ENCODE data around the gene CDH11. TPM values are rescaled to one million over a fixed set of nuclear protein-coding genes. Genes with fewer than 3 reads are reported as not detected.

The CDH11 gene
- total RNA-seq, 1 donor from 2014 or later, result 31.7 TPM

- Mint-ChIP-seq H3K4me1 (peaks cover 28% of the 10 kb centered on the region), H3K9me3 (peaks cover 2% of the 10 kb centered on the region), H3K27ac (ENCODE audit: unreplicated experiment) (no peak overlapping the region), H3K27me3 (ENCODE audit: low read depth) (peaks cover 29% of the 10 kb centered on the region), H3K36me3 (ENCODE audit: low read depth) (peaks cover 3% of the 10 kb centered on the region), H3K4me3 (no peak overlapping the region)
- no peak for TF ChIP-seq CTCF (conservative IDR thresholded peaks at IDR 0.05)
- peak; percentile 22 for DNase-seq (ENCODE audit: low read depth, low spot score)
These were observed 50.9 kb downstream of the CDH11 start for GRCh38 chr16:65070831-65071432.

GRCh38 chr16:65069766-65070165 lies 52.1 kb downstream of the CDH11 start:
- Mint-ChIP-seq H3K4me1 (peaks cover 28% of the 10 kb centered on the region), H3K9me3 (peaks cover 2% of the 10 kb centered on the region), H3K4me3 (no peak overlapping the region), H3K36me3 (ENCODE audit: low read depth) (peaks cover 3% of the 10 kb centered on the region), H3K27me3 (ENCODE audit: low read depth) (peaks cover 35% of the 10 kb centered on the region), H3K27ac (ENCODE audit: unreplicated experiment) (no peak overlapping the region)
- DNase-seq (ENCODE audit: low read depth, low spot score), result no peak
- no peak for TF ChIP-seq CTCF (conservative IDR thresholded peaks at IDR 0.05)

DNA sequence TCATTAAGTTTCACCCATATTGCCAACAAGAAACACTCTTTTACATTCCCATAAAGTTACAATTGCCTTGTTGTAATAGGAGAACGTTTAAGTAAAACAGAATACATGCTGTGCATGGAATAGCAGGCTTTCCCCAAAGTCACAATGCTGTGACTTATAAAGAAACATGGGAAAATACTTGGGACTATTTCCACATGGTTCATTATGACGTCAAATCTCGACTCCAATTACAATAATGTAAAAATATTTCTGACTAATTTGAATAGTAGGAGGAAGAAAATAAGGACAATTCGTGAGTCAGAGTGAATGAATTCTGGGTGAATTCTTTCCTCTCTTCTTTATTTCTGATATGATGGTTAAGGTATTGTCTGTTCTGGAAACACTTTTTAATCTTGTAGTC lies 52.8 kb downstream of the CDH11 start:
- Mint-ChIP-seq H3K4me3 (no peak overlapping the region), H3K27me3 (ENCODE audit: low read depth) (peaks cover 36% of the 10 kb centered on the region), H3K27ac (ENCODE audit: unreplicated experiment) (no peak overlapping the region), H3K4me1 (peaks cover 28% of the 10 kb centered on the region), H3K9me3 (peaks cover 2% of the 10 kb centered on the region), H3K36me3 (ENCODE audit: low read depth) (peaks cover 3% of the 10 kb centered on the region)
- no peak for DNase-seq (ENCODE audit: low read depth, low spot score)
- no peak for TF ChIP-seq CTCF (conservative IDR thresholded peaks at IDR 0.05)

DNA sequence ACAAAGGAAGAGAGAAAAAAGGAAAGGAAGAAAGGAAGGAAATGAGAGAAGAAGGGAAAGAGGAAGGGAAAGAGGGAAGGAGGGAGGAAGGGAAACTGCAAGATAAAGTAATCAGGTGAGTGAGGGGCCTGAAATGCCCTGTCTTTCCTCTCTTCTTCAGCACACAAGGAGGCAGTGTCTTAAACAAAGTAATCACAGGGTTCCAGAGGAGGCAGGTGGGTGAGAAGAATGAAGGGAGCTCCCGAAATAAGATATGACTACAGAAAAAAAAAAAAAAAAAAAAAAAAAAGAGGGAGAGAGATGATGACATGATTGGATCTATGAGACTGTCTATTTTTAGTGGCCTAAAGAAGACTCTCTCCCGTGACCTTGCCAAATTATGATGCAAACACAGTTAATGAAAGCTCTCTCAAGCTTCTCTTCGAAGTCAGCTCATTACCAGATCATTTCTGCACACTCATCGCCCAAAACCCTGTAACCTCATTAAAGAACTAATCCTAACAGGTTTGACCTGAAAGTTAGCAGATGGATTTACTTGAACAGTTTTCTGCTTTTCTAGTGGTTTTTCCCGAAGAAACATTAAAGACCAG lies 53.6 kb downstream of the CDH11 start:
- DNase-seq (ENCODE audit: low read depth, low spot score), result no peak
- no peak overlapping the region for H3K4me3 Mint-ChIP-seq
- peaks cover 28% of the 10 kb centered on the region for H3K4me1 Mint-ChIP-seq
- H3K36me3 Mint-ChIP-seq (ENCODE audit: low read depth), result peaks cover 3% of the 10 kb centered on the region
- H3K9me3 Mint-ChIP-seq, result peaks cover 2% of the 10 kb centered on the region
- peaks cover 36% of the 10 kb centered on the region for H3K27me3 Mint-ChIP-seq (ENCODE audit: low read depth)
- no peak for TF ChIP-seq CTCF (conservative IDR thresholded peaks at IDR 0.05)
- no peak overlapping the region for H3K27ac Mint-ChIP-seq (ENCODE audit: unreplicated experiment)

DNA sequence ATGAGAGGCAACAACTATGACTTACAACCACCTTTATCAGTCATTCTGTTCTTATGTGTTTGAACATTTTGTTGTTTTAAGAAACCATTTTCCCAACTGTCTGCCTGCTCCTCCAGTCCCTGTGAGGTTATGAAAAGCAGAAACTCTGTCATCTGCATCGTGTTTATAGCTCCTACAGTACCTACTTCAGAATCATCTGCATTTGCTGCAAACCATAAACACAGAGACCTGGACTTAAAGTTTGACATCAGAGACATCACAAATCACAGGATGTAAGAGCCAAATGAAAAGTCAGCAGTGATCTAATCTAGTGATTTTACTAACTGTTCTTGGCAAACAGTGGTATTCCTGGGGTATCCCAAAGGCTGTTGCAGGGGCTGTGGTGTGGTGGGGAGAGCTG lies 55.2 kb downstream of the CDH11 start:
- Mint-ChIP-seq H3K27me3 (ENCODE audit: low read depth) (peaks cover 48% of the 10 kb centered on the region), H3K9me3 (peaks cover 2% of the 10 kb centered on the region), H3K36me3 (ENCODE audit: low read depth) (peaks cover 3% of the 10 kb centered on the region), H3K27ac (ENCODE audit: unreplicated experiment) (no peak overlapping the region), H3K4me3 (no peak overlapping the region), H3K4me1 (peaks cover 40% of the 10 kb centered on the region)
- DNase-seq (ENCODE audit: low read depth, low spot score), result no peak
- TF ChIP-seq CTCF (conservative IDR thresholded peaks at IDR 0.05), result no peak
